Measurements from ENCODE around the gene RAI1.

RAI1 gene

GRCh38 chr17:17822189-17822588 lies 140.9 kb downstream of the RAI1 start:
- Histone ChIP-seq H3K27me3 (replicated peaks) (no peaks in the 10 kb centered on the region), H3K36me3 (replicated peaks) (peaks cover 28% of the 10 kb centered on the region), H3K27ac (no peak overlapping the region), H3K4me3 (ENCODE audit: low read depth, low read length) (no peak overlapping the region)
- in situ Hi-C loops (cut with HindIII; ENCODE audit: low pct_ligation_motif_present, low sequenced_read_pairs) = no loop called here
- DNase-seq = peak; percentile 35
- no peak for TF ChIP-seq CTCF (IDR thresholded peaks at IDR 0.05; ENCODE audit: low read depth, low read length, missing control alignments)

DNA sequence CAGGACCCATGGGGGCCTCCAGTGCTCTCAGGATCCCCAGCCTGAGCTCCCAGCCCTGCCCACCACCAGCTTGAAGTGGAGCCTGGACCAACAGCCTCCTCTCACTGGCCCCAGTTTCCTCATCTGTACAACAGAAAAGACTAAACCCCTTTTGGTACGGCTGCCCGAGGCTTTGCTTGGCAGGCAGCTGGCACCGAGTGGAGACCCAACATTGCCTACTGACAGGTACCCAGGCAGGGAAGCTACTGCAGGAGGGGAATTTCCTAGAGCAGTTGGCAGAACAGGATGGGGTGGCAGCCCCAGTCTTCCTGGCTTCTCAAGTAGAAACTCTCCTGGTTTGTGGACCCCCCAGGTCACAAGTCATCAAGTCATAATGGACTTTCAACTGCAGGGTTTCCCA lies 141.4 kb downstream of the RAI1 start:
- H3K27ac ChIP-seq = no peak overlapping the region
- no peak overlapping the region for H3K4me3 ChIP-seq (ENCODE audit: low read depth, low read length)
- no peaks in the 10 kb centered on the region for H3K27me3 ChIP-seq (replicated peaks)
- in situ Hi-C loops (cut with HindIII; ENCODE audit: low pct_ligation_motif_present, low sequenced_read_pairs) = no loop called here
- peaks cover 25% of the 10 kb centered on the region for H3K36me3 ChIP-seq (replicated peaks)
- no peak for DNase-seq
- no peak for TF ChIP-seq CTCF (IDR thresholded peaks at IDR 0.05; ENCODE audit: low read depth, low read length, missing control alignments)

DNA sequence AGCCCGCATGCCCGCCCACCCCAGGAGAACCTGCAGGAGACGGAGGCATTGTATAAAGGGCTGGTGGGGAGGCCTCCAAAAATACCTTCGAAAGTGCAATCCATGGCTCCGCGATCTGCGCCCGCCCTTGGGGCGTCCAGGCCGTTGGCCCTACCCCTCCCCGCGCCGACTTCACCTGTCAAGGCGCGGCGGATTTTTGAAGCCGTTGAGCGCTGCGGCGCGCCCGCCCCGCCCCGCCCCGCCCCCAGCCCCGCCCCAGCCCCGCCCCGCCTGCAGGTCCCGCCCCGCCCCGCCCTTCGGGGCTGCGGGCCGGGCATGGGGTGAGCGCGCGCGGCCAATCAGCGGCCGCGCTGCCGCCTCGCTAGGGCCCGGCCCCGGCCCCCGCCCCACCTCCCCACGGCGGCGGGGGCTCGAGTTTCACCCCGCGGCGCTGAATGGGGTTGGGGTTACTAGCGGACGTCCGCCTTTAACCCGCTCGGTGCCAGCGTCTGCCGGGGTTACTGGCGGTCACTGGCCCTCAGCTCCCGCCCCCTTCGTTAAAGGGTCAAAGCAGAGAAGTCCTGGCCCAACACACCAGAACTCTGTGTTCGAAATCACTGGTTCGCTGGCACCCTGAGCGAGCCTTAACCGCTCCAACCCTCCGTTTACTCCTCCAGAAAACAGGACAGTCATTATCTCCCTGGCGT lies 142.3 kb downstream of the RAI1 start:
- peak overlapping the region; percentile 79 for H3K27ac ChIP-seq
- H3K27me3 ChIP-seq (replicated peaks) = no peaks in the 10 kb centered on the region
- peak overlapping the region; percentile 49 for H3K4me3 ChIP-seq (ENCODE audit: low read depth, low read length)
- DNase-seq = peak; percentile 46
- peaks cover 20% of the 10 kb centered on the region for H3K36me3 ChIP-seq (replicated peaks)
- no peak for TF ChIP-seq CTCF (IDR thresholded peaks at IDR 0.05; ENCODE audit: low read depth, low read length, missing control alignments)
- in situ Hi-C loops (cut with HindIII; ENCODE audit: low pct_ligation_motif_present, low sequenced_read_pairs) = no loop called here

DNA sequence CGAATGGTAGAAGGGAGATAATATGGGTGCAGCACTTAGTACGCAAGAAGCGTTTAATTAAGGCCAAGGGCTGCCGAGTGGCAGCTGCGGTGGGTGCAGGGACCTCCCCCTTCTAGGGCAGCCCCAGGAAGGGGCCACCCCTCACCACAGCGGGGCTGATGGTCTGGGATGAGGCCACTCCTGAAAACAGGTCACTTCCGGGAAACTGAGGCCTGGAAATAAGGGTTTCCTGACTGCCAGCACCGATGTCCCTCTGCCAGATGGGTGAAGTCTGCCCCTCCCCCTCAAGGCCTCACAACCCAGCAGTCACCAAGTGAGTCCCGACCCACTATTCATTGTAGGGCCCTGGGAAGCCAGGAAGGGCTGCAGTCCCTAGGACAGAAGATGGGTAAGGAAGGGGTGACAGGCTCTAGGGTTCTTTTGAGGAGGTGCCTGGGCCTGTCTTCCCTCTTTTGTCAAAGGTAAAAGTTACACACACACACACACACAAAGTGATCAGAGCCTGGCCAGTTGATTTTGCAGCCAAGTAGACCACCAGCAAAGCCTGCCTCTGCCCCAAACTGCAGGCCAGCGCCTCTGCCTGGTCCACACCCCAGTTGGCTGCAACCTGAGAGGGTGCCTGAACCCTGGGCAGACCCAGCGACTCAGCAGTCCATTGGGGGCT lies 143.0 kb downstream of the RAI1 start:
- in situ Hi-C loops (cut with HindIII; ENCODE audit: low pct_ligation_motif_present, low sequenced_read_pairs) = no loop called here
- DNase-seq = no peak
- TF ChIP-seq CTCF (IDR thresholded peaks at IDR 0.05; ENCODE audit: low read depth, low read length, missing control alignments) = no peak
- Histone ChIP-seq H3K4me3 (ENCODE audit: low read depth, low read length) (peak overlapping the region; percentile 2), H3K27ac (peak overlapping the region; percentile 79), H3K36me3 (replicated peaks) (peaks cover 16% of the 10 kb centered on the region), H3K27me3 (replicated peaks) (no peaks in the 10 kb centered on the region)

GRCh38 chr17:17824783-17825614 lies 143.7 kb downstream of the RAI1 start:
- H3K27ac ChIP-seq = no peak overlapping the region
- no peaks in the 10 kb centered on the region for H3K27me3 ChIP-seq (replicated peaks)
- DNase-seq = no peak
- no peak for TF ChIP-seq CTCF (IDR thresholded peaks at IDR 0.05; ENCODE audit: low read depth, low read length, missing control alignments)
- in situ Hi-C loops (cut with HindIII; ENCODE audit: low pct_ligation_motif_present, low sequenced_read_pairs) = no loop called here
- no peak overlapping the region for H3K4me3 ChIP-seq (ENCODE audit: low read depth, low read length)
- H3K36me3 ChIP-seq (replicated peaks) = peaks cover 15% of the 10 kb centered on the region
